HG02973 (cell line): ENCODE data around the gene PDZD7.

Source experiments
- ATAC-seq: cut with Tn5 transposase; IDR thresholded peaks from one replicate; pipeline ENCODE4 v1.9.1; 2021; ENCODE audit warnings: moderate library complexity; ENCODE audit not compliant: unreplicated experiment

The PDZD7 gene

DNA sequence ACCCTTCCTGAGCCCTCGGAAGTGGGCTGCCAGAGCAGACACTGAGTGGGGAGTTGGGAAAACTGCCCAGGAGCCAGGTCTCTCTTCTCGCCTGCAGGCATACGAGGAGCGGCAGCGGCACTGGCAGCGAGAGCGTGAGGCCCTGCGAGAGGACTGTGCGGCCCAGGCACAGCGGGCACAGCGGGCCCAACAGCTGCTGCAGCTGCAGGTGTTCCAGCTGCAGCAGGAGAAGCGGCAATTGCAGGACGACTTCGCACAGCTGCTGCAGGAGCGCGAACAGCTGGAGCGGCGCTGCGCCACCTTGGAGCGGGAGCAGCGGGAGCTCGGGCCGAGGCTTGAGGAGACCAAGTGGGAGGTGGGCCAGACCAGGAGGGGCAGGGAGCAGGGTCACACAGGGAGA lies 25.6 kb downstream of the PDZD7 start:
- no peak for ATAC-seq

DNA sequence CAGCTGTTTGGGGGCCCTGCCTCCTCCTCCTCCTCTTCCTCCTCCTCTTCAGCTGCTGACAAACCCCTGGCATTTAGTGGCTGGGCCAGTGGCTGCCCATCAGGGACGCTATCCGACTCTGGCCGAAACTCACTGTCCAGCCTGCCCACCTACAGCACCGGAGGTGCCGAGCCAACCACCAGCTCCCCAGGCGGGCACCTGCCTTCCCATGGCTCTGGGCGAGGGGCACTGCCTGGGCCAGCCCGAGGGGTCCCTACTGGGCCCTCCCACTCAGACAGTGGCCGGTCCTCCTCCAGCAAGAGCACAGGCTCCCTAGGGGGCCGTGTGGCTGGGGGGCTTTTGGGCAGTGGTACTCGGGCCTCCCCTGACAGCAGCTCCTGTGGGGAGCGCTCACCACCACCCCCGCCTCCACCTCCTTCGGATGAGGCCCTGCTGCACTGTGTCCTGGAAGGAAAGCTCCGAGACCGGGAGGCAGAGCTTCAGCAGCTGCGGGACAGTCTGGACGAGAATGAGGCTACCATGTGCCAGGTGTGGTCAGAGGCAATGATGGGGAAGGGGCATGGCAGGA lies 27.2 kb downstream of the PDZD7 start:
- ATAC-seq: no peak

DNA sequence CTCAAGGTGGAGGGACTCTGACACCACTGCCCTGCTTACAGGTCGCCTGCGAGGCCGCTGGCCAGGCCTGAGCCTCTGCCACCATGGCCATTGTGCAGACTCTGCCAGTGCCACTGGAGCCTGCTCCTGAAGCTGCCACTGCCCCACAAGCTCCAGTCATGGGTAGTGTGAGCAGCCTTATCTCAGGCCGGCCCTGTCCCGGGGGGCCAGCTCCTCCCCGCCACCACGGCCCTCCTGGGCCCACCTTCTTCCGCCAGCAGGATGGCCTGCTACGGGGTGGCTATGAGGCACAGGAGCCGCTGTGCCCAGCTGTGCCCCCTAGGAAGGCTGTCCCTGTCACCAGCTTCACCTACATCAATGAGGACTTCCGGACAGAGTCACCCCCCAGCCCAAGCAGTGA lies 28.5 kb downstream of the PDZD7 start:
- ATAC-seq: no peak

DNA sequence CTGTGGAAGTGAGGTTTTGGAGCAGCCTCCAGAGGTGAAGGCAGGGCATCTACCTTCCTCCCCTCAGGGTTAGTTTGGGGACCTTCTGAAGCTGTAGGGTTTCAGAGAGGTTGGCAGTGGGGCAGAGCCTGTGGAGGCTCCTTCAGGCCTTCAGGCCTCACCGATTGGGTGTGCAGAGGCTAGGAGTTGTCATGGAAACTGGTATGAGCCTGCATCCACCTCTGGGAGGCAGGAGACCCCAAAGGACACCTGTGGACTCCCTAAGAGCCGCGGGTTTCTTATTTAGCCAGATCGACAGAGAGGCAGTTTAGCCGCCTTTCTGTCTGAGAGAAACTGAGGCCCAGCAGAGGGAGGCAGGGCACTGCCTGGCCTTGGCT lies 29.3 kb downstream of the PDZD7 start:
- ATAC-seq: no peak

DNA sequence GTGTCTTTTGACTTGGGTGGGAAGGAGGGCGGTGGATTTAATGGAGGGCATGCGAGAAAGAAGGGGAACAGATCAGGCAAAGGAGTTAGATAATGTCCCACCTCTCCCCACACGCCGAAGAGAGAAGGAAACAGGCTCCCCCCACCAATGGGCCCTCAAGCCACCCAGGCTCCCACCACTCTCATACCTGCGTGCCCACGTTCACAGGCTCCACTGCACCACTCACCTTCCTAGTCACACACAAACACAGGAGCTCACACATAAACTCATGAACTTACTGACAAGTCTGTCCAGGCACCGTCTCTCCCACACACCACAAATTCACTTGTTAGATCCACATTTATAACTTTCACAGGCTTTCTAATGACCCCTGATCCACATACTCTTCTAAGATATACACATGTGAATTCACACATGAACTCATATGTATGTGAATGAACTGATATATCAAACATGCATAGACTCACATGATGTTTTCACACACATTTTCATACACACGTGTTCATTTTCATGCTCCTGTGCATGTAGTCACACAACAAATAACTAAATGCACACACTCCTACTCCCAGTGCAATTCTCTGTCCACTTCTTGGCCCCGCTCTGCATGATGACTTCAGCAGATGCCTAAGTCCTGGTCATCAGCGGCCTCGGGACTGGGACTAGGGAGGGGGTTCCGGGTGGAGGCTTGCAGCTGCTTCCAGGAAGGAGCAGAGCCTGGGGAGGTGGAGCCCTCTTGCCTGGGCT lies 29.8 kb downstream of the PDZD7 start:
- no peak for ATAC-seq

DNA sequence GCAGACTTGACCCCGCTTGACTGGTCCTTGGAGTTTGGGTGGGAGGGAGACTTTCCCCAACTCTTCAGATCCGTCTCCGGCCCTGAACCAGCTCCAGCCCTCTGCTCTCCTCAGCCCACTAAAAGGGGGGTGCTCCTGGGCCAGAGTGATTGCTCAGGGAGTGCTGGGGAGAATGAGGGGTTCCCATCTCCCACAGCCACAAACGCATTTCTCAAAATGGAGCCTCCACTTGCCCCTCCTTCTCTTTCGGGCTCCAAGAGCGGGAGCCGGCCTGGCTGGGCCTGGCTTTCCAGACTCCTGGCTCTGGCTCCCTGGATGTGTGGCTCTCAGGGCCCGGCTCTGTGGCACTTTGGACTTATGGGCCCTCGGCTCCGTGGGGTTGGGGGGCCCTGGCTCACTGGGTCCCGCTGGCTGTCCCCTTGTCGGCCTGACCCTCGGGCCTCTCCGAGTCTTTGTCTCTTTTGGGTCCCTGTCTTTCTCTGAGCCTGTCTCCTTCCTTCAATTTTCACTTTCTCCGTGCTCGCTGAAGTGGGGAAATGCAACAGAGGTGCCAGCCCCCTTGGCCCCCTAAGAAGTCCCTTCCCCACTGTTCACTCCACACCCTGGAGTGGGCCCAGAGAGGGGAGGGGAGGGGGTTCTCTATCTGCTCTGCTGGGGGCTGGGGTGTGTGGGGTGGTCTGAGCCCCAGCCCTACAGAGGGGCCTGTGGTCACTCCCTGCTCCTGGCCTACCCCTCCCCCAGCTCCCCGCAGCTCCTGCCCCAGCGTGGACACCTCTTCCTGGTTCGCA lies 30.6 kb downstream of the PDZD7 start:
- no peak for ATAC-seq

DNA sequence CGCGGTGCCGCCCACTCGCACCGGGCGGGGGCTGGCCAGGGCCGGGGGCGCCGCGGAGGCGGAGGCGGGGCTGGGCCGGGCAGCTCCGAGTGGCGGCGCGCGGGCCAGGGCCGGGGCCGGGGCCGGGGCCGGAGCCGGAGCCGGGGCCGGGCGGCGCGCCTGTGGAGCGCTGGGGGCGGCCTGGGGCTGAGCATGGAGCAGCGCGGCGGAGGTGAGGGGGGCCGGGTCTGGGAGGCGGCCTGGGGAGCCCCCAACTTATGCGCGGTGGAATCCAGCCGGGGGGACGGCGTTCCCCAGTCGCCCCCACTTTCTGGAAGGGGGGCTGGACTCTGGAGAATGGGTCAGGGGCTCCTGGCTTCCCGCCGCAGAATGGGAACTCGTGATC lies 31.2 kb downstream of the PDZD7 start, which contains the start of gene LZTS2:
TSS of gene LZTS2 (plus strand) at position 67 of the 385 bp plus-strand sequence. CDS start 2,731 bp downstream, outside the sequence.
- ATAC-seq: no peak

DNA sequence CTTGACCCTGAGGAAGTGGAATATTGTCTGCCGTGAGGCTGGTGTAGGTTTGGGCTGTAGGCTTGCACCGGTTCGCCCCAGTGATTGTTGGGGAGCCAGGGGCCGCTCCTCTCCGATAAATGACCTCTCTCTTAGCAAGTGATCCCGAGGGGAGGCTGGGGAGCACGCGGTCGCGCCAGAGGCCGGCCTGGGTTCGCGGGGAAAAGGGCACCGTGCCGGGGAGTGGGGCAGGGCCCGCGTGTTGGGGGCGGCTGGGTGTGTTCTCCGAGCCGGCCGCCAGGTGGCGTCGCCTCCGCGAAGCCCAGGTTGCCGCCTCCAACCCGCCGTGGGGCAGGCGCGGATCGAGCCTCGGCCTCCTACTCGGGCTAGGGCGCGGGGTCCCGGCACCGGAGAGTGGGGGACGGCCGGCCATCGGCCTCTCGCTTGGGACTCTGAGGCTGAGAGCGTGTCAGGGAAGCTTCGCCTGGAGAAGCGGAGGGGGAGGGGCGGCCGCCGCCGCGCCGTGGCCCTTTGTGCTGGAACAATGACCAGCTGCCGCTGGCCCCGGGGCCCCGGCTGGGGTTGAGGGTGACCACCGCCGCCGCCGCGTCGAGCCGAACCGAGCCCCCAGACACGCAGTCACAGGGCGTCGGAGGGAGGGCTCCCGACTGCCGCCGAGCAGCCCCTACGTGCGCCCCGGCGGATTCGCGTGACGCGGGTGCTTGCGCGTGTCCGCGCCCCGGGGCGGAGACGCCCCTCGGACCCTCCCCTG lies 31.8 kb downstream of the PDZD7 start:
- ATAC-seq: peak; percentile 27

DNA sequence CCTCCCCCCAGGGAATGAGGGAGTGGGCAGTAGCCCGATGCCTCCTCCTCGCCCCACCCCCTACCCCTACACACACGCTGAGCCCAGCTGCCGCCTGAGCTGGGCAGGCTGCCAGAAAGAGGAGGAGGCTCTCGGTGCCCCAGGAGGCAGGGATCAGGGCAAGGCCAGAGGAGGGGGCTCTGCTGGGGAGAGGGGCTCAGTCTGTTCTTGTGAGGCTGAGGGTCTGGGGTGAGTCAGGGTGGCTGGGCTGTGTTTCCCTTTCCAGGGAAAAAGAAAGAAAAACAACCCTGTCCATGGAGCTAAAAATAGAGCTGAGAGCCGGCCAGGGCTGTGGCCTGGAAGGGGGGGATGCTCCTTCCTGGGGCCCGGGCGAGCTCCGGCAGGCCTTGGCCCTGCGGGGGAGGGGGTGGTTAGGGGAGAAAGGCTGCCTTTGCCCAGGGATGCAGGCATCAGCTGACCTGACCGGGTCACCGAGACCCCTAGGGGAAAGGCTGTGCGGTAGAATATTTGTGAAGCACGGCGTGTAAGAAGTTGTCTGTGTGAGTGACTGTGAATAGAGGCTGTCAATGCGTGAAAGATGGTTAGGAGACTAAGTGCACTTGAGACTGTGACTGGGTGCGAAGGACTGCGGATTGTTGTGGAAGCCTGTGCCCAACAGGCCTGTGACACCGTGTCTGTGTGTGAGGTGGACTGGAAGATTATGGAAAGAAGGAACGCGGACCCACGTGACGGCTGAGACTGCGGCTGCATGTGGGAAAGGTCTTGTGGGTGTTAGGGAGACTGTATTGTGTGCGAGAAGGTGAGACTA lies 32.5 kb downstream of the PDZD7 start:
- ATAC-seq: no peak

DNA sequence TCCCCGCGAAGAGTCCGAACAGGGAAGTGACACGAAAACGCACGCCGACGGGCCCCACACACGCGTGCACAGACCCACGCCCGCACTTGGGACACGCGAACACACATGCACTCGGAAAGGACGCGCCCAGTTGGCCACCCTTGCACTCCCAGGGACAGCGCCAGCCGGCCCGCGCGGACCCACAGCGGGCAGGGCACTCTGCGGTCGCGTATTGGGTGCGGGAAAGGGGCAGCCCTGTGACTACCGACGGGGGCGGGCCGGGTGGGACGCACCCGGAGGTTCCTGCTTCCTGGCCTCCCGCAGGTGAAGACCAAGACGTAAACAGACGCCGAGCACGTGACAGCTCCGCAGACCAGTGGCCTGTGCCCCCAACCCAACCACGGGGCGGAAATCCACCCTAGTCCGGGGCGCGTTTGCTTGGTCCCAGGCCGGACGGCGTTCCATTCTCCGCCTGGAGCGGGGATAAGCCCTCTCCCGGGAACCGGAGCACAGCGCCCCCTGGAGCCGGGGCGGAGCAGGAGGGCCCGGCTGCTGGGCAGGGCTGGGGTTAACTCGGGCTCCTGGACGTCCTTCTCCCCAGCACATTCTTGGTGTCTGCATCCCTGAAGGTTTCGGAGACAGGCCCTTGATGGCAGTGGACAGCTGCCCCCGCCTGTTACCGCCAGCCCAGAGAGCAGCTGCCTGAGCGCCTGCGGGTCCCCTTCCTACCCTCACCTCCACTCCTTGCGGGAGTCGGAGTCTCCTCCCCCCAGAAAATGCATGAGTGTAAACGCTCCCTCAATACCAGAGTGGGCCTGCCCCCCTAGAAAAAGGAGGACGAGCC lies 33.4 kb downstream of the PDZD7 start:
- ATAC-seq: peak; percentile 33

DNA sequence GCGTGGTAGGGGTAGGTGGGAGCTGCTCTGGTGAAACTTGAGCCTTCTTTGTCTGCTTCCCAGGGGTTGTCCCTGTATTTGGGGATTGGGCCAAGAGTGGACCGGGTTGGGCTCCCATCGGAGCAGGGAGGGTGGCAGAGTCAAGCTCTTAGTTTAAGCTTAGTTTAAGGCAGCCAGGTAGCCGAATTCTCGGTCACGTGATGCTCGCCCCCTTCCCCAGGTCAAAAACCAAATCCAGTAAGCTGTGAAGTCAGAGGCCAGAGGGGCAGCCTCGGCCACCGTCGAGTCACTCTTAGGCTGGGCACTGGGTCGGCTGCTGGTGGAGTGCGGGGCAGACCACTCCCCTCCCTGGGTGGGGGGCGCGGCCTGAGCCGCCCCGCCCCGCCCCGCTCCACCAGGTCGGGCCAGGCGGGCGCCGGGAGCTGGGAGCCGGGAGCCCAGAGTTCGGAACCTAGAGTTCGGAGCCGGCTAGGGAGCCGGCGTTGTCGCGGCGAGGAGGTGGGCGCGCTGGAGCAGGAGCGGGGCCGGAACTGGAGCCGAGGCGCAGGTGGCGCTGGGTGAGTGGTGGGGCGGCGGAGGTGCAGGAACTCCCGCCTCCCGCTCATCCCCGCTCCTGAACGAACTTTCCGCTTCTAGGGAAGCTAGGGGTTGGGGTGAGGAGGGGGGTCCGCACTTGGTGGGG lies 34.1 kb downstream of the PDZD7 start:
- no peak for ATAC-seq

DNA sequence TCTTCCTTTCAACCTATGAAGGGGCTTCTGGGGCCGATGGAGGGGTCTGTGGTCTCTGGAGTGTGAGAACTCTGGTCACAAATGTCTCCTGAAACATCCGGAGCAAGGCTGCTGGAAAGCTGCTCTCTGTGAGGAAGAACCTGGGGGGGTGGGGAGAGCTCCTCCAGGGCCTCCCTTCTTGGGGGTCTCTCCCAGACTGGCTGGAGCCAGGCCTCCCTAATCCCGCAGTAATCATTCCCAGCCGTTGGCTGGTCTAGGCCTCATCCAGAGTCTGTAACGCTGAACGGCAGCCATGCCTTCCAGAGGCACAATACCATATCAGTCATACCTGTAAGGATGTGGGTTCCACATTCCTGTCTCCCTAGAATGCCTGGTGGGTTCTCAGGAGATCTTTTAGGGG lies 35.7 kb downstream of the PDZD7 start:
- ATAC-seq: no peak

DNA sequence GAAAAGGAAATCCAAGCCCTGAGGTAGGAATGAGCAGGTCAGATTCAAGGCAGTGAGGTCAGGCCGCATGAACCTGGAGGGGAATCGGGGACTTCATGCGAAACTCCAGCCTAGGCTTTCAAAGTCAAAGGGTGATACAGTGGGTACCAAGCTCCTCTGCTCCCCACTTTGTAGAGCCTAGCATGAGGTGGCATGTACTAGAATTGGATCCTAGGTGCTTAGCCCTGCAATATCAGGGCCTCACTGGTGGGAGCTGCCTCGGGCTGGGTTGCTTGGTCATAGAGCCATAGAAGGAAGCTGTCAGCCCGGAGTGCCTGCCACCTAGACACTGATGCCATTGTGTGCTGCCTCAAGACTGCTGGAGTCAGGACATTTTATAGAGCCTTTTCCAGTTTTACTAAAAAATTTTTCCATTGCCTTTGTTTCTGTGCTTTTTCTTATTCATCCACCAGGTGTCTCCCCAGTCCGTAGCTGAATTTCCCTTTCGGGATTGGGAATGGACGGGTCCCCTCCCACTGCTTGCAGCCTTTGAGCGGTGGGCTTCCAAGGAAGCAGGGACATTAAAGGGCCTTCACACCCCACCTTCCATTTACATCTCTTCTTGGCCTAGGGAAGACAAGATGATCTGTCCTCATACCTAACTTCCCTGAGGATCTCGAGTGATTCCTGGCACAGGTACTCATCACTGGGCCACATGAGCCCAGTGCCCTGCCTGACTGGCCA lies 36.8 kb downstream of the PDZD7 start:
- ATAC-seq: no peak

DNA sequence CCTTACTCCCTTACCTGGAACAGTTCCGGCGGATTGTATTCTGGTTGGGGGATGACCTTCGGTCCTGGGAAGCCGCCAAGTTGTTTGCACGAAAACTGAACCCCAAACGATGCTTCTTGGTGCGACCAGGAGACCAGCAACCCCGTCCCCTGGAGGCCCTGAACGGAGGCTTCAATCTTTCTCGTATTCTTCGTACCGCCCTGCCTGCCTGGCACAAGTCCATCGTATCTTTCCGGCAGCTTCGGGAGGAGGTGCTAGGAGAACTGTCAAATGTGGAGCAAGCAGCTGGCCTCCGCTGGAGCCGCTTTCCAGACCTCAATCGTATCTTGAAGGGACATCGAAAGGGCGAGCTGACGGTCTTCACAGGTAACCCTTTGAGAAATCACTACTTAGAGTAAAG lies 41.8 kb downstream of the PDZD7 start:
- ATAC-seq: no peak

DNA sequence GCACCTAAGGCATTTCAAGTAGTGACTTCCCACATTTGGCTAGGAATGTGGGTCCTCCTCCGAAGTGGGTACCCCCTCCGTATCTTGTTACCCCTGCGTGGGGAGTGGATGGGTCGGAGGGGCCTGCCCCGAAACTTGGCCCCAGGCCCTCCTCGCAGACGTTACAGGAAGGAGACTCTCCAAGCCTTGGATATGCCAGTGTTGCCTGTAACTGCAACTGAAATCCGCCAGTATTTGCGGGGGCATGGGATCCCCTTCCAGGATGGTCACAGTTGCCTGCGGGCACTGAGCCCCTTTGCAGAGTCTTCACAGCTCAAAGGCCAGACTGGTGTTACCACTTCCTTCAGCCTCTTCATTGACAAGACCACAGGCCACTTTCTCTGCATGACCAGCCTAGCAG lies 42.8 kb downstream of the PDZD7 start:
- no peak for ATAC-seq

DNA sequence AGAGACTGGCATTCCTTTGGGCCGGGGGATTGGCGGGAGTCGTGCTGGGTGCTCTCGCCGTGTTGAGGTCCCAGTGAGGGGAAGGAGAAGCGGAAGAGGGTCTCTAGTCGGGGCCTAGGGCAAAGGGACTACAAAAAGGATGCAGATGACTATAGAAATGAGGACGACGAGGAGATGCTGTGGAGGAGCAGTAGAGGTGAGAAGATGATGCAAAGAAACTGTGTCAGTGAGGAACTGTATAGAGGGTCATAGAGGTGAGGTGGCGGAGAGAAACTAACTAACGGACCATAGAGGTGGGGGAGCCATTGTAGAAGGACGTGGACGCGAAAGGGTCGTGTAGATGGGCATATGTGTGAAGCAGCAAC lies 43.3 kb downstream of the PDZD7 start:
- ATAC-seq: no peak

DNA sequence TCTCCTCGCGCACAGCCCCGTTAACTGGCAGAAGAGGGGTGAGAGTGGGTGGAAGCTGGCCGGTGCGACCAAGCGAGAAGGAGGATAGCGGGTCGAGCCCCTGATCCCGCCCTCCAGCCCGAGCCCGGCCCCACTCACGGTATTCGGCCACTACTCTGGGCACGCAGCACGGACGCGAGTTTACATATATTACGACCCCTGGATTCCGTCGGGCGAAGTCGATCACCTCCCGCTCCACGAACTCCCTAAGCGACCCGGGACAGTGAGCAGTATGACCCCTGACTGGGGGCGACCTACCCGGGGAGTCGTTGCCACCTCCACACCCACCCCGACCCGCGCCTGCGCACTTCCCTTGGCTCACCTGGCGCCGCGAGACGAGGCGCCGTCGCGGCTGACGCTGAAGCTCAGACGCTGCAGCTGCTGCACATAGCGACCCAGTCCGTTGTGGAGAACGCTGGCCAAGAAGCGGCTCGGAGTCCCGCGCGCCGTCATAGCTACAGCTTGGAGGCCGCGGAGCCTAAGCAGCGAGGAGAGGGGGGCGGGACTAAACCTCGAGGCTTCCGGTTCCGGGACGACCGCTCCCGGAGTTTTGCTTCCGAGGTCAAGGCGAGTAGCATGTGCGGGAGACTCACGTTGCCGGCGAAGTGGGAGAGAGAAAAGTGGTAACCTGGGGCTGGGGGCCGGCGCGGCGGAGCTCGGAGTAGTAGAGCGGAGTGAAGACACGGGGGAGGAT lies 43.8 kb downstream of the PDZD7 start, which contains the start of the genes MRPL43 and TWNK:
TSS of gene MRPL43 (minus strand) at position 546 of the 733 bp plus-strand sequence. CDS start at position 492, 54 bp downstream.
TSS of gene TWNK (plus strand) at position 592 of the 733 bp plus-strand sequence. CDS start 668 bp downstream, outside the sequence.
- peak; percentile 76 for ATAC-seq

DNA sequence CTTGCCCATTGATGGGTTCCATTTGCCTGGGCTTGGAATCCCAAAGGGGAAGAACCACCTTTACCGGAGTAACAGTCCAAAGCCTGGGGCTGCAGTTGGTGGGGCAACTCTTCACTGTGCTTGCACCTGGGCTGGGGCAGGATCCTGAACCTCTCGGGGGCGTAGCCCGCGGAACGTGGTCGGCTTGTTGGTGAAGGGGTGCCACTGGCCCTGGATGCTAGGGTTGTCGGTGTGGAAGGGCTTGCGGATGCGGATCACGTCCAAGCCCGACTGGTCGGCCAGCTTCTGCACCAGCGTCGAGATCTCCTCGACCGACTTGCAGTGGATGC lies 44.3 kb downstream of the PDZD7 start:
- no peak for ATAC-seq
